Activated CD4-positive, alpha-beta T cell treated with anti-CD3 and anti-CD28 coated beads for 4 hours (primary cell): ENCODE results near the gene MYOZ2.

ENCODE experiments used
- DNase-seq, 2 donors: peaks; one replicate each; pipeline ENCODE4 v3.0.0-alpha.2; 2020

The MYOZ2 gene

DNA sequence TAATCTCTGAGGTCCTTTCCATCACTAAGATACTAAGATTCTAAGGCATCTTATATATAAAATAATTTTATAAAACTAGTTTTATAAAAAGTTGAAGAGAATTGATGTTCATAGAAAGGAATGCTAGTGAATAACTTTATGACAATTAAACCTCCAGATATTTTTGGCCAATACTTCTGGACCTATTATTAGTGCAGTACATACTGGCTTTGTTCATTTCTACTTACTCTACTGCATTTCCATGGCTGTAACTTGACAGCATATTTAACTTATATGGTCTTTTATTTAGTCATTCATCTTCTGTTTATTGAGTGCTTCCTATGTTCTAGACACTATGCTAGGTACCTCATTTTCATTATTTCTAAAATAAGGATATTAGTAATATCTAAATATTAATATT lies 70.1 kb downstream of the MYOZ2 start:
- DNase-seq: no peak

DNA sequence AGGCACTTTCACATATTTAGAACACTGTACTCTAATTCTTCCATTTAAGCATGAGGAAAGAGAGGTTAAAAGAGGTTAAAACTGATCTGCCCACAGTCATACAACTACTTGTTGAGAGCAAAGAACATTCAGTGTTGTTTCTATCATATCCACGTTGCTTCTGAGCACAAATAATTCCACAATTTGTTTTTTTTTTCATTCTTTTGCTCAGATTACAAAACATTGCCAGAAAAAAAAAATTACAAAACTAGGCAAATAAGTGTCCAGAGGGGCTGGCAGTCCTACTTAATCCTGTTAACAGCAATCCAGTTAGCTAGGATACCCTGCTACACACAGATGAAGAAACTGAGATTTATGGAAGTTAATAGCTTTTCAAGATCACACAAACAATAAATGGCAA lies 70.5 kb downstream of the MYOZ2 start:
- no peak for DNase-seq

DNA sequence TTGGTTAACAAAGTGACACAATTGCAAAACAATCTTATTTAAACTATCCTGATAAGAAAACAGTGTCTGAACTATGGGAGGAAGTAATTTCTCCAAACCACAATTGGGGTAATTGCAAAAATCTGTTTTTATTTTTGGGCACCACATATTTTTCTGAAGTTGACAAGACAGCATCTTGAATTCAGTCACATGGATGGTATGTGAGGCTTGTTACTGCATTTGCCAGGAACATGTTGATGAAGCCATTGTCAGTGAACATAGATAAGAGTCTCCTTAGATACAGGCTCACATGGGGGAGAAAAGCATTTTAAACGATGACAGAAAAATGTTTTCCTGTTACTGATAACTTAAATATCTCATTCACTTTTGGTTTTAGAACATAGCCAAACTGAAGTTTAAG lies 71.4 kb downstream of the MYOZ2 start:
- DNase-seq: no peak

GRCh38 chr4:119209077-119209476 lies 73.4 kb downstream of the MYOZ2 start:
- peak; percentile 35 to 62 for DNase-seq

DNA sequence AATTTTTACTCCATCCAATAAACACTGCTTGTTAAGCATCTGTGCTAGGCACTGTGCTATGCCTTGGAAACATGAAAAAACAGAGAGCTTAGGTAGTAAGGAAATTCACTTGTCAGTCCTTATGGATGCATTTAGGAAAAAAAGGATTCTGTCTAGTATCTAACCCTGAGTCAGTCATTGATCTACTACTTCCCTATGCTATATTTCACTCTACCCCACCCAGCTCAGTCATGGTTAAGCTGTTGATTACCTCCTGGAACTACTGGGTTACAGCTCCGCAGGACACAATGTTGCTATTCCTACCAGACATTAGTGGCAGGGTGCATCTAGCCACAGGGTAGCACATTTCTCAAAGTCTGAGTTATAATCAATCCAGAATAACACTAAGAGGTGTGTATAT lies 74.0 kb downstream of the MYOZ2 start:
- DNase-seq: no peak

- no peak for DNase-seq
Observed at GRCh38 chr4:119210775-119211174, 75.1 kb downstream of the MYOZ2 start.

DNA sequence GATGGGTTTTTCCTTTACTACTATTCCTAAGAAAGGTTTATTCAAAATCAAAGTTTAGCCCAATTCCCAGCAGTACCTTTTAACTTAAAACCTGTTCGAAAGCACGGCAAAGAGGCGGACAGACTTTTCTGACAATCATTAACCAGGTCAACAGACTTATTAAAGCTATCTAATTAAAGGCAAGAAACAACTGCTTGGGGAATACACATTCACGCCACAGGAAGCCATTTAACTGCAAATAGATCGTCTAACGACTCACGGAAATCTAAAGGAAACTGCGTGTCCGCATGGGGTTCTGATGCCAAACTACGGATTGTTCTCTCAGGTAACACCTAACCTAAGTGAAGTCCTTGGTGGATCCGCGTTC lies 76.2 kb downstream of the MYOZ2 start:
- DNase-seq: no peak

DNA sequence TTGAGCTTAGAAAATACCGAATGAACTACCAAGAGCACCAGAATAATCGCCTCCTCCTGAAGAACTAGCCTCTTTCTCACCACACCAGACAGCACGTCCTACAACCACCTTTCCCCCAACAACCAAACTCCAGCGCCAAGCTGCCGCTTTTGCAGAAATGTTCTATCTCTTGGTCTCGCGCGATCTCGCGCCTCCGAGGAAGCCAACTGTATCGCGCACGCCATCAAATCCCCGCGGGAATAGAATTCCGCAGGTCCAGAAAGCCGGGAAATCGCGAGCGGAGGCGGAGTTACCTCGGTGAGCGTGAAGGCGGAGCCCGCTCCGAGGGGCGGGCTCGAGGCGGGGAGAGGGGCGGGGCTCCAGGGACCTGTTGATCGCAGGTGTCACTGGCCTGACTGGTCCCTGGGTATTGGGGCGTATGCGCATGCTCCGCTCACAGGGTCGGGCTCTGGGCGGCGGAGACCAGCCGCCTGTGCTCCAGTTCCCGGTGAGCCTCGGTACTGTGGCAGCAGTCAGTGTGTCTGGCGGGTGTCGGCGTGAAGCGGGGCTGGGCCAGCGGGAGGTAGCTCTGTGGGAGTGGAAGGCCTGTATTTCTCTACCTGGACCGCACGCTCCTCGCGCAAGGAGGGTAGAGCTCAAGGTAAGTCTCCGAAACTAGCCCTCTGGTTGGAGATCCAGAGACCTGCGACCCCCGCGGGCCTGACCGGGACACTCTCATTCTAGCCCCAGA lies 76.8 kb downstream of the MYOZ2 start, which contains the start of gene USP53:
TSS of gene USP53 (plus strand) at position 480 of the 730 bp plus-strand sequence. CDS start 27,047 bp downstream, outside the sequence.
- DNase-seq: peak; percentile 98

- DNase-seq: peak; percentile 52 to 63
Observed at GRCh38 chr4:119212964-119213606, 77.5 kb downstream of the MYOZ2 start.

DNA sequence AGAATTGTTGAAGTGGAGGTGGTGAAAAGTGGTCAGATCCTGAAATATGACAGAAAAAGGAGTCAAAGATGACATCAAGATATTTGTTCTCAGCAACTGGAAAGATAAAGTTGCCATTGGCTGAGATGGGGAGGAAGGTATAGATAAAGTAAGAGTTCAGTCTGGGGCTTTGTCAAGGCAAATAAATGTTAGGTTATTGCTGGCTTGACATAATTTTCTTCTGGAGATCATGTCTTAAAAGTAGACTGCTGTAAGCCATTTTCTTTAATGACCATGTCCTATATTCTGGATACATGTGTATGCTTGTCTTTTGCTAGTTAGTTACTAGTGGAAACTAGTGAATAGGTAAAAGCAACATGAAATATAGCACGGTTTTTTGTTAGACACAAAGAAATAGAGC lies 82.5 kb downstream of the MYOZ2 start:
- no peak for DNase-seq

- no peak for DNase-seq
Observed at GRCh38 chr4:119221412-119221811, 85.8 kb downstream of the MYOZ2 start.

- DNase-seq: no peak
Observed at GRCh38 chr4:119227690-119228089, 92.1 kb downstream of the MYOZ2 start.

GRCh38 chr4:119228406-119228805 lies 92.8 kb downstream of the MYOZ2 start:
- no peak for DNase-seq

DNA sequence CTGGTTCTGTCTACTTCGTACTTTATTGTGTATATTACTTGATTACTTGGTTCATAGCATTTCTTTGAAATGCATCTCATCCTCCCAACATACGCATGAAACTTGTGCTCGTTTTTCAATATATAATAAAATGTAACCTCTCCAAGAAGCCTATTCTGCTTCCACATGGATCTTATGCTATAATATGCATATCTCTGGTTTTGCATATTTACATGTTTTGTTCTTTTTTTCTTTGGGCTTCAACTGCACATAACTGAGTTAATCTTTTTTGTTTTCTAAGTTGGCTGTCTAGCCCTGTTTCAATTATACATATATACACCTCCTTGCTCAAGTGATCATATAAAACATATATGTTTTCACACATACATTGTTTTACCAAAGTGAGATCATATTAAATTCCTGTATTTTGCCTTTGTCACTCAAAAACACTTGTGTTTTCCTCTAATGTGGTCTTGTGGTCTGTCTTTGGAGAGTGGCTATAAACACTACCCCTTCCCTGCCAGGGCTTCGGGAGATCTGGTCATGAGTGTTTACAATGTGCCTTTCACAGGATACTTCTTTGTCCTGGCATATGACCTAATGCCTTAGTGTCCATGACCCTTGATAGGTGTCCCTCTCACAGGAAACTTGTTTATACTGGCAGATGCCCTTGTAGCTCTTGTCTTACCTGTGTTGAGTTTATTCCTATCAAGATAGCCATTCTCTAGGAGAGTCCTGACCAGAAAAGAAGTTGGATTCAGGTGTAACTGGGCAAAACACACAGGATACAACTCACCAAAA lies 94.5 kb downstream of the MYOZ2 start:
- DNase-seq: no peak

DNA sequence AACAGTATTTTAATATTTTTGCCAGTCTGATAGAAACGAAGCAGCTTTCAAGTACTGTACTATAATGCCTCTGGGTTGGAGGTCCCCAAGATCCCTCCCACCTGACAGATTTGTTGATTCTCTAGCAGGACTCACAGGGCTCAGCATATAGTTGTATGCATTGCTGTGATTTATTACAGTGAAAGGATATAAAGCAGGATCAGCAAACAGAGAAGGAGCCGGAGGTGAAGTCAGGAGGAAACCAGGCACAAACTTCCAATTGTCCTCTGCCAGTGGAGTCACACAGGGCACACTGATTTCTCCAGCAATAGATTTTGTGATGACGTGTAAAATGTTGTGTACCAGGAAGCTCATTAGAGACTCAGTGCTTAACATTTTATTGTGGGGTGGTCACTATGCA lies 95.9 kb downstream of the MYOZ2 start:
- no peak for DNase-seq

DNA sequence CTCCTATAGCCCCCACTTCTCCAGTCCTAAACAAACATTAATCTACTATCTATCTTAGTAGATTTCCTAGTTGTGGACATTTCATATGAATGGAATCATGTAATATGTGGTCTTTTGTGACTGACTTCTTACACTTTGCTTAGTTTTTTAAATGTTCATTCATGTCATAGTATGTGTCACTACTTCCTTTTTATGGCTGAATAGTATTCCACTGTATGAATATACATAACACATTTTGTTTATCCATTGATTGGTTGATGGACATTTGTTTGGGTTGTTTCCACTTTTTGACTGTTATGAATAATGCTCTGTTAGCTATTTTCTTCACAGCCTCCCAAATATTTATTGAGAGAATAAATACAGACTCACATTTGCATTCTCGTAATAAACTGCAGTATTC lies 96.7 kb downstream of the MYOZ2 start:
- no peak for DNase-seq

- DNase-seq: no peak
Observed at GRCh38 chr4:119233191-119233590, 97.6 kb downstream of the MYOZ2 start.

- DNase-seq: no peak
Observed at GRCh38 chr4:119233750-119234149, 98.1 kb downstream of the MYOZ2 start.

DNA sequence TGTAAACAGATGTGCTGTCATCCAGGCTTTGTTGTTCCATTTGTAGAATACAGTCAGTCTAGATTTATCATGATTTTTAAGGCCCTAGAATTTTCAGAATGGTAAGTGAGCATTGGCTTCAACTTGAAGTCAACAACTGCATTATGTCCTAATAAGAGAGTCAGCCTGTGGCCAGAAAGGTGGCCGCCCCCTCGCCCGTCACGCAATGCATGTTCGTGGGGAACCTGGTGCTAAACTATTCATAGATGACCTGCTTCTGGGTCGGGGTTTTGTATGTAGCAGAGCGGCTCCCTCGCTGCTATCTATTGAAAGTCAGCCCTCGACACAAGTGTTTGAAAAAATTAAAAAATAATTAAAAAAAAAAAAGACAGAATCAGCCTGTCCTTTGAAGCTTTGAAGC lies 101.6 kb downstream of the MYOZ2 start:
- no peak for DNase-seq
